ENCODE results near the gene KDR. TPM values are rescaled to one million over a fixed set of nuclear protein-coding genes. Genes with fewer than 3 reads are reported as not detected.

The KDR gene
- under 0.01 and 1.4 TPM in 2 replicates for total RNA-seq

DNA sequence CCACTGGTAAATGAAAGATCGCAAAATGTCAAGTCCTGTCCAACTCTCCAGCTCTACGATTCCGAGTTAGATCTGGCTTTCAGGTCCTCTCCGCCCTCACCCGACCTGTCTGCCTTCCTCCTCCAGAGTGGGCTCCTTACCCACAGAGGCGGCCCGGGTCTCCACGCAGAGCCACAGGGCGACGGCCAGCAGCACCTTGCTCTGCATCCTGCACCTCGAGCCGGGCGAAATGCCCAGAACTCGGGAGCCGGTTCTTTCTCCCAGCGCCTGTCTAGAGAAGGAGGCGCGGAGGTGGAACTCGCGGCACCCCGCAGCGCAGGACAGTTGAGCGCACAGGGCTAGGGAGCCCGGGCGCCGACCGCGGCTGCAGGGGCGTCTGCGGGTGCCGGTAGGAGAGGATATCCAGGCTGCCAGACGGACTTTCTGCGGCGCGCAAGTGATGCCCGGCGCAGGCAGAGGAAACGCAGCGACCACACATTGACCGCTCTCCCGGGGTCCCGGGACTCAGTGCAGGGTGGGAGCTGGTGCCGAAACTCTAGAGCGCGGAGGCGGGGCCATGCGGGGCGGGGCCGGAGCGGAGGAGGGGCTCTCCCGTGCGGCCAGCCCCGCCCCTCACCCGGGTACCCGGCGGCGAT lies at the start of gene KDR:
KDR (minus strand) TSS at position 509 of the 635 bp plus-strand sequence; CDS start at position 207, 302 bp downstream.

Small RNAs within 50 kb of the gene (small RNA-seq; reads per million reads assigned to genes)
- gene RN7SL424P: not detected
- not detected for gene RNU6-410P

Other genes starting within 250 kb of the KDR start
- 12.3 and 18.0 TPM in 2 replicates for gene SRD5A3, start 220.6 kb upstream of the KDR start, total RNA-seq

All from subcutaneous preadipocyte (primary cell).